Measurements from ENCODE around the gene PGAM4. TPM values are rescaled to one million over a fixed set of nuclear protein-coding genes. Genes with fewer than 3 reads are reported as not detected.

PGAM4 gene
- total RNA-seq, 1 experiment from 2014 or later, result not detected

DNA sequence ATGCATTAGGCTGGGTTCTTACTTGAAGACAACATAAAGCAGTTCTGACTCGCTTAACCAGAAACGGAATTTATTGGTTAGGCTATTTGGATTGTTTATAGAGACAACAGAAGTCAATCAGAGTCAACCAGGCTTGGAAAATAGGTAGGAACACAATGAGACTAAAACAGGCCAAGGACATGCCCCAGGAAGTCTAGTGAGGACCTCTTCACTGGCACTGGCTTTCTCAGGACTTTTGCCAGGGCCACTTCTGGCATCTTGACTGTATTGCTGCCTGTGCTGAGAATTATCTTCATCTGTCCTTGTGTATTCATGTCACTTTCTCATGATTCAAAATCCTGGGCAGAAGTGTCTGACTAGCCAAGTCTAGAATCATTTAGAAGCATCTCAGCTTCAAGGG is 19.6 kb downstream of the PGAM4 start:
- Histone ChIP-seq H3K27ac (ENCODE audit: low read length) (peak overlapping the region; percentile 39; the same call in 1 of the 2 replicates), H3K9me3 (ENCODE audit: control insufficient read depth, insufficient read depth, low read depth, low read length) (no peaks in the 10 kb centered on the region), H3K36me3 (ENCODE audit: control insufficient read depth, insufficient read depth, low read length) (no peaks in the 10 kb centered on the region; the same call in 1 of the 2 replicates), H3K4me1 (ENCODE audit: control insufficient read depth, insufficient read depth, low read length) (peaks cover 22% of the 10 kb centered on the region), H3K4me3 (ENCODE audit: low read depth in 2 of 2, low read length in 2 of 2) (no peak overlapping the region), H3K27me3 (ENCODE audit: control insufficient read depth, insufficient read depth, low read length) (no peaks in the 10 kb centered on the region)
- no TSS peak for BruUV-seq (replicated peaks)
- DNase-seq (ENCODE audit: low read depth, low spot score), result no peak
- ChIA-PET POLR2A (no interaction called here), CTCF (no interaction called here)
- no peak for ATAC-seq
- TF ChIP-seq, protein P1, sequence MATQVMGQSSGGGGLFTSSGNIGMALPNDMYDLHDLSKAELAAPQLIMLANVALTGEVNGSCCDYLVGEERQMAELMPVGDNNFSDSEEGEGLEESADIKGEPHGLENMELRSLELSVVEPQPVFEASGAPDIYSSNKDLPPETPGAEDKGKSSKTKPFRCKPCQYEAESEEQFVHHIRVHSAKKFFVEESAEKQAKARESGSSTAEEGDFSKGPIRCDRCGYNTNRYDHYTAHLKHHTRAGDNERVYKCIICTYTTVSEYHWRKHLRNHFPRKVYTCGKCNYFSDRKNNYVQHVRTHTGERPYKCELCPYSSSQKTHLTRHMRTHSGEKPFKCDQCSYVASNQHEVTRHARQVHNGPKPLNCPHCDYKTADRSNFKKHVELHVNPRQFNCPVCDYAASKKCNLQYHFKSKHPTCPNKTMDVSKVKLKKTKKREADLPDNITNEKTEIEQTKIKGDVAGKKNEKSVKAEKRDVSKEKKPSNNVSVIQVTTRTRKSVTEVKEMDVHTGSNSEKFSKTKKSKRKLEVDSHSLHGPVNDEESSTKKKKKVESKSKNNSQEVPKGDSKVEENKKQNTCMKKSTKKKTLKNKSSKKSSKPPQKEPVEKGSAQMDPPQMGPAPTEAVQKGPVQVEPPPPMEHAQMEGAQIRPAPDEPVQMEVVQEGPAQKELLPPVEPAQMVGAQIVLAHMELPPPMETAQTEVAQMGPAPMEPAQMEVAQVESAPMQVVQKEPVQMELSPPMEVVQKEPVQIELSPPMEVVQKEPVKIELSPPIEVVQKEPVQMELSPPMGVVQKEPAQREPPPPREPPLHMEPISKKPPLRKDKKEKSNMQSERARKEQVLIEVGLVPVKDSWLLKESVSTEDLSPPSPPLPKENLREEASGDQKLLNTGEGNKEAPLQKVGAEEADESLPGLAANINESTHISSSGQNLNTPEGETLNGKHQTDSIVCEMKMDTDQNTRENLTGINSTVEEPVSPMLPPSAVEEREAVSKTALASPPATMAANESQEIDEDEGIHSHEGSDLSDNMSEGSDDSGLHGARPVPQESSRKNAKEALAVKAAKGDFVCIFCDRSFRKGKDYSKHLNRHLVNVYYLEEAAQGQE (IDR thresholded peaks at IDR 0.05; ENCODE audit: insufficient read depth in 1 of 2, low read depth in 2 of 2, low read length in 1 of 2), result no peak
- TF ChIP-seq, protein P2, sequence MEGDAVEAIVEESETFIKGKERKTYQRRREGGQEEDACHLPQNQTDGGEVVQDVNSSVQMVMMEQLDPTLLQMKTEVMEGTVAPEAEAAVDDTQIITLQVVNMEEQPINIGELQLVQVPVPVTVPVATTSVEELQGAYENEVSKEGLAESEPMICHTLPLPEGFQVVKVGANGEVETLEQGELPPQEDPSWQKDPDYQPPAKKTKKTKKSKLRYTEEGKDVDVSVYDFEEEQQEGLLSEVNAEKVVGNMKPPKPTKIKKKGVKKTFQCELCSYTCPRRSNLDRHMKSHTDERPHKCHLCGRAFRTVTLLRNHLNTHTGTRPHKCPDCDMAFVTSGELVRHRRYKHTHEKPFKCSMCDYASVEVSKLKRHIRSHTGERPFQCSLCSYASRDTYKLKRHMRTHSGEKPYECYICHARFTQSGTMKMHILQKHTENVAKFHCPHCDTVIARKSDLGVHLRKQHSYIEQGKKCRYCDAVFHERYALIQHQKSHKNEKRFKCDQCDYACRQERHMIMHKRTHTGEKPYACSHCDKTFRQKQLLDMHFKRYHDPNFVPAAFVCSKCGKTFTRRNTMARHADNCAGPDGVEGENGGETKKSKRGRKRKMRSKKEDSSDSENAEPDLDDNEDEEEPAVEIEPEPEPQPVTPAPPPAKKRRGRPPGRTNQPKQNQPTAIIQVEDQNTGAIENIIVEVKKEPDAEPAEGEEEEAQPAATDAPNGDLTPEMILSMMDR (IDR thresholded peaks at IDR 0.05), result no peak
- no peak for TF ChIP-seq POLR2AphosphoS5 (IDR thresholded peaks at IDR 0.05; ENCODE audit: low read depth, low read length)
- no peak for TF ChIP-seq TCF7L2 (IDR thresholded peaks at IDR 0.05; ENCODE audit: low read depth, low read length)
- no peak for TF ChIP-seq SIN3A (IDR thresholded peaks at IDR 0.05; ENCODE audit: borderline replicate concordance, insufficient read depth, low read depth, low read length)
- in situ Hi-C loops (cut with HindIII; ENCODE audit: low pct_unique_long_range_greater_than_20kb, low sequenced_read_pairs), result no loop called here
- intact Hi-C loops (cut with micrococcal nuclease; ENCODE audit: unreplicated experiment), result no loop called here

DNA sequence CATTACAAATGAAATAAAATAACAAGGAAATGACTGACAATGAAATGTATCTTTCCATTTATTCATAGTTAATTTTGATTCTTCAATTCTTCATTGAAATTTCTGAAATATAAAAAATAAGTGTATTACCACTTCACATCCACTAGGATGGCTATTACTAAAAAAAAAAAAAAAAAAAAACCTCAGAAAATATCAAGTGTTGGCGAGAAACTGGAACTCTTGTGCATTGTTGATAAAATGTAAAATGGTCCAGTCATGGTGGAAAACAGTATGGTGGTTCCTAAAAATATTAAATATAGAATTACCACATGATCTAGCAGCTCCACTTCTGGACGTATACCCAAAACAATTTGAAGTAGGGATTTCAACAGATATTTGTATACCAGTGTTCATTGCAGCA is 22.9 kb downstream of the PGAM4 start:
- no peaks in the 10 kb centered on the region for H3K9me3 ChIP-seq (ENCODE audit: control insufficient read depth, insufficient read depth, low read depth, low read length)
- ChIA-PET CTCF (no interaction called here), POLR2A (no interaction called here)
- no peaks in the 10 kb centered on the region for H3K27me3 ChIP-seq (ENCODE audit: control insufficient read depth, insufficient read depth, low read length)
- no peak overlapping the region for H3K27ac ChIP-seq (ENCODE audit: low read length)
- no peak overlapping the region for H3K4me3 ChIP-seq (ENCODE audit: low read depth in 2 of 2, low read length in 2 of 2)
- in situ Hi-C loops (cut with HindIII; ENCODE audit: low pct_unique_long_range_greater_than_20kb, low sequenced_read_pairs), result no loop called here
- BruUV-seq (replicated peaks), result no TSS peak
- intact Hi-C loops (cut with micrococcal nuclease; ENCODE audit: unreplicated experiment), result no loop called here
- no peaks in the 10 kb centered on the region; the same call in 1 of the 2 replicates for H3K36me3 ChIP-seq (ENCODE audit: control insufficient read depth, insufficient read depth, low read length)
- peaks cover 16% of the 10 kb centered on the region for H3K4me1 ChIP-seq (ENCODE audit: control insufficient read depth, insufficient read depth, low read length)
- ATAC-seq (no peak), DNase-seq (ENCODE audit: low read depth, low spot score) (no peak)
- TF ChIP-seq POLR2AphosphoS5 (IDR thresholded peaks at IDR 0.05; ENCODE audit: low read depth, low read length) (no peak), TCF7L2 (IDR thresholded peaks at IDR 0.05; ENCODE audit: low read depth, low read length) (no peak), SIN3A (IDR thresholded peaks at IDR 0.05; ENCODE audit: borderline replicate concordance, insufficient read depth, low read depth, low read length) (no peak)
- TF ChIP-seq, protein P2 (IDR thresholded peaks at IDR 0.05), result no peak; the same call in 1 of the 2 replicates
- TF ChIP-seq, protein P1 (IDR thresholded peaks at IDR 0.05; ENCODE audit: insufficient read depth in 1 of 2, low read depth in 2 of 2, low read length in 1 of 2), result no peak

All from Panc1 (cell line).